Left ventricle myocardium inferior (tissue), 1 donor: Measurements from ENCODE around the gene SLC19A2. TPM values are rescaled to one million over a fixed set of nuclear protein-coding genes. Genes with fewer than 3 reads are reported as not detected.
"Not testable (repeated sequence)": the region's sequence is repeated elsewhere in the genome, so short reads cannot be mapped to it uniquely, and the experiment has no call there.

Source experiments
- DNase-seq: peaks from one replicate; pipeline ENCODE4 v3.0.0-alpha.2; 2020
- H3K27ac ChIP-seq: fragments of 200-600 bp; replicated peaks from 2 replicates; pipeline ENCODE4 v1.8.0; 2021
- H3K27me3 ChIP-seq: fragments of 200-600 bp; 2 replicates; pipeline ENCODE4 v1.8.0; 2021; ENCODE audit warnings: low read depth
- H3K36me3 ChIP-seq: fragments of 200-600 bp; 2 replicates; pipeline ENCODE4 v1.8.0; 2021
- H3K4me1 ChIP-seq: fragments of 200-600 bp; 2 replicates; pipeline ENCODE4 v1.8.0; 2021
- H3K4me3 ChIP-seq: fragments of 200-600 bp; 2 replicates; pipeline ENCODE4 v1.8.0; 2021; ENCODE audit warnings: mild to moderate bottlenecking, moderate library complexity
- H3K9me3 ChIP-seq: fragments of 200-600 bp; replicated peaks from 2 replicates; pipeline ENCODE4 v1.8.0; 2021
- intact Hi-C: fragments of 100-400 bp; cut with micrococcal nuclease; formaldehyde crosslinking; loops from one replicate; pipeline ENCODE4 v1.11.0; 2022
- long read RNA-seq: library from polyadenylated mRNA; unstranded; transcript quantifications from one replicate; pipeline ENCODE4 v2.0.0, GENCODE V29; 2021
- total RNA-seq: library from RNA; stranded (reverse); fragmentation: NEBNext Ultra II Directional; extraction: Animal tissue kit (Norgen Biotek cat#: 25700); gene quantifications from one replicate; pipeline ENCODE4 v1.2.1, GENCODE V29; 2021
- TF ChIP-seq, protein P1 (sequence below): fragments of 200-600 bp; IDR thresholded peaks from 2 replicates; pipeline ENCODE4 v1.8.0; 2021; ENCODE audit warnings: antibody characterized with exemption, mild to moderate bottlenecking, borderline replicate concordance
- donor health status: DM: no; HTN: yes; CAD: no; lungs with severe emphysema.

SLC19A2 gene, protein sequence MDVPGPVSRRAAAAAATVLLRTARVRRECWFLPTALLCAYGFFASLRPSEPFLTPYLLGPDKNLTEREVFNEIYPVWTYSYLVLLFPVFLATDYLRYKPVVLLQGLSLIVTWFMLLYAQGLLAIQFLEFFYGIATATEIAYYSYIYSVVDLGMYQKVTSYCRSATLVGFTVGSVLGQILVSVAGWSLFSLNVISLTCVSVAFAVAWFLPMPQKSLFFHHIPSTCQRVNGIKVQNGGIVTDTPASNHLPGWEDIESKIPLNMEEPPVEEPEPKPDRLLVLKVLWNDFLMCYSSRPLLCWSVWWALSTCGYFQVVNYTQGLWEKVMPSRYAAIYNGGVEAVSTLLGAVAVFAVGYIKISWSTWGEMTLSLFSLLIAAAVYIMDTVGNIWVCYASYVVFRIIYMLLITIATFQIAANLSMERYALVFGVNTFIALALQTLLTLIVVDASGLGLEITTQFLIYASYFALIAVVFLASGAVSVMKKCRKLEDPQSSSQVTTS
- 16.6 TPM for total RNA-seq
- long read RNA-seq, transcript SLC19A2-201 (6 exons, 3,671 nt): major isoform, 37 of 45 reads
- long read RNA-seq, partial matches to known transcripts: 5 of 45 reads
- long read RNA-seq, other reads (novel, unspliced or antisense): 3 of 45 reads

DNA sequence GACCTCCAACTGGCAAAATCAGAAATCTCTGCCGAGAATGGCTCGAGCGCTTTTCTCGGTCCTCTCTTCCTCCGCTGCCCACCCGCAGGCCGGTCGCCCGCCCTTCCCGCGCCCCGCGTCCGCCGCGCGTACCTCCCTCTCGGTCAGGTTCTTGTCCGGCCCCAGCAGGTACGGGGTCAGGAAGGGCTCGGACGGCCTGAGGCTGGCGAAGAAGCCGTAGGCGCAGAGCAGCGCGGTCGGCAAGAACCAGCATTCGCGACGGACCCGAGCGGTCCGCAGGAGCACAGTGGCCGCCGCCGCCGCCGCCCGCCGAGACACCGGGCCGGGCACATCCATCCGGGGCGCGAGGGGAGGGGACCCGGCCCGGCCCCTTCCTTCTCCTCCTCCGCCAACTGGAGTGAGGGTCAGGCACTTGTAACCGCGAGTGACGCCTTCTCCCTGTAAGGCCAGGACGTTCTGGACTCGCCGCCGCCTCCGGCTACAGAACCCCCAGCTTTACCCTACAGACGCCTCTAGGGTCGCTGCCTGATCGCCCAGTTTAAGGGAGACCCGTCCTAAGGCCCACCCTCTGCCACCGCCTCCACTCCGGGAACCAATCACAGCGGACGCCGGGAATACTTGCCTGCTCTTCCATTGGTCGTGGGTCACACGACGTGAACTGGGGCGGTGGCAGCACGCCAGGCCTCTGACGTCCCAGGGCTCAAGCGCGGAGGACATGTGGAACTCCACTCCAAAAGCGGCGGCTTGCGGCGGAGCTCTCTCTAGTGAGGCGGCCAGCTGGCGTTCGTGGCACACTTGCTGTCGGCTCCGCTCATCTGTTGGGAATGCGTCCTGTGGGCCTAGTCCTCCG, at the start of gene SLC19A2:
Gene SLC19A2 (minus strand): TSS at position 514 of the 850 bp plus-strand sequence. CDS start 178 bp downstream, at position 336.
- Histone ChIP-seq H3K4me1 (peaks cover 69% of the 10 kb centered on the region), H3K4me3 (peak within 1 kb of the TSS; percentile 84), H3K36me3 (no peaks in the 10 kb centered on the region), H3K9me3 (no peaks in the 10 kb centered on the region), H3K27ac (peak within 1 kb of the TSS; percentile 97), H3K27me3 (no peaks in the 10 kb centered on the region)
- intact Hi-C loops: no loop called here
- TF ChIP-seq, protein P1, sequence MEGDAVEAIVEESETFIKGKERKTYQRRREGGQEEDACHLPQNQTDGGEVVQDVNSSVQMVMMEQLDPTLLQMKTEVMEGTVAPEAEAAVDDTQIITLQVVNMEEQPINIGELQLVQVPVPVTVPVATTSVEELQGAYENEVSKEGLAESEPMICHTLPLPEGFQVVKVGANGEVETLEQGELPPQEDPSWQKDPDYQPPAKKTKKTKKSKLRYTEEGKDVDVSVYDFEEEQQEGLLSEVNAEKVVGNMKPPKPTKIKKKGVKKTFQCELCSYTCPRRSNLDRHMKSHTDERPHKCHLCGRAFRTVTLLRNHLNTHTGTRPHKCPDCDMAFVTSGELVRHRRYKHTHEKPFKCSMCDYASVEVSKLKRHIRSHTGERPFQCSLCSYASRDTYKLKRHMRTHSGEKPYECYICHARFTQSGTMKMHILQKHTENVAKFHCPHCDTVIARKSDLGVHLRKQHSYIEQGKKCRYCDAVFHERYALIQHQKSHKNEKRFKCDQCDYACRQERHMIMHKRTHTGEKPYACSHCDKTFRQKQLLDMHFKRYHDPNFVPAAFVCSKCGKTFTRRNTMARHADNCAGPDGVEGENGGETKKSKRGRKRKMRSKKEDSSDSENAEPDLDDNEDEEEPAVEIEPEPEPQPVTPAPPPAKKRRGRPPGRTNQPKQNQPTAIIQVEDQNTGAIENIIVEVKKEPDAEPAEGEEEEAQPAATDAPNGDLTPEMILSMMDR: peak; percentile 55
- peak; percentile 100 for DNase-seq

DNA sequence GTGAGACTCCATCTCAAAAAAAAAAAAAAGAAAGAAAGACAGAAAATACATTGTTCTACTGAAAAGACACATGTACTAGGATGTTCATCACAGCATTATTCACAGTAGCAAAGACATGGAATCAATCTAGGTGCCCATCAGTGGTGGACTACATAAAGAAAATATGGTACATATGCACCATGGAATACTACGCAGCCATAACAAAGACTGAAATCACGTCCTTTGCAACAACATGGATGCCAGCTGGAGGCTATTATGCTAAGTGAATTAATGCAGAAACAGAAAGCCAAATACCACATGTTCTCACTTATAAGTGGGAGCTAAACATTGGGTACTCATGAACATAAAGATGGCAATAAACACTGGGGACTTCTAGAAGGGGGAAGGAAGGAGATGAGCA, 48.9 kb upstream of the SLC19A2 start:
- Histone ChIP-seq H3K36me3 (no peaks in the 10 kb centered on the region), H3K4me3 (no peak overlapping the region), H3K27me3 (no peaks in the 10 kb centered on the region), H3K9me3 (no peaks in the 10 kb centered on the region), H3K27ac (no peak overlapping the region), H3K4me1 (no peaks in the 10 kb centered on the region)
- TF ChIP-seq, protein P1: no peak
- intact Hi-C loops: no loop called here
- no peak for DNase-seq

DNA sequence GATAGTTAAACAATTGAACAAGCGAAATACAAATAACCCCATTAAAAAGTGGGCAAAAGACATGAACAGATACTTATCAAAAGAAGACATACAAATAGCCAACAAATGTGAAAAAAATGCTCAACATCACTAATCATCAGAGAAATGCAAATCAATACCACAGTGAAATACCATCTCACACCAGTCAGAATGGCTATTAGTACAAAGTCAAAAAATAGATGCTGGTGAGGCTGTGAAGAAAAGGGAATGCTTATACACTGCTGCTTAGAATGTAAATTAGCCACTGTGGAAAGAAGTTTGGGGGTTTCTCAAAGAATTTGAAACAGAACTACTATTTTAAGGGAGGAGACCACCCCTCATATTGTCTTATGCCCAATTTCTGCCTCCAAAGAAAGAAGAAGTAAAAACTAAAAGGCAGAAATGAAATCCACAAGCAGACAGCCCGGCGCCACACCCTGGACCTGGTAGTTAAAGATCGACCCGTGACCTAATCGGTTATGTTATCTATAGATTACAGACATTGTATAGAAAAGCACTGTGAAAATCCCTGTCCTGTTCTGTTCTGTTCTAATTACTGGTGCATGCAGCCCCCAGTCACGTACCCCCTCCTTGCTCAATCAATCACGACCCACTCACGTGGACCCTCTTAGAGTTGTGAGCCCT, 47.9 kb upstream of the SLC19A2 start:
- H3K27me3 ChIP-seq, H3K36me3 ChIP-seq, intact Hi-C loops: not testable (repeated sequence)

DNA sequence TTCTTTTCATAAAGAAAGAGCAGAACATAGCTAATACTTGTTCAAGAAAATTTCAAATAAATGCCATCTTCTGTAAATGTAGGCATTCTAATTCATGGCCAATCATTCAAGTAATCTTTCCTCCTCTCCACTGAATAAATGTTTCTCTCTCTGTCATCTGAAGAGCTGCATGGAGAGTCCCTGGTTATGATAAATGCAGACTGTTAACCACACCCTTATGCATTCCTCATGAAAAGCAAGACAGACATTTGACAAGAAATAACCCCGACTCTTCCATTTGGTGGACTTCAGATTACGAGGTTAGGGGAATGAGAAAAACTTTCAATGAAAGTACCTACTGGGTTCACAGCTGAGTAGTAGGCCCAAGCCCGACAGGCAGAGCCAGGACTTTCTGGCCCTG, 44.7 kb upstream of the SLC19A2 start:
- Histone ChIP-seq H3K36me3 (no peaks in the 10 kb centered on the region), H3K4me1 (peaks cover 5% of the 10 kb centered on the region), H3K27ac (no peak overlapping the region), H3K4me3 (no peak overlapping the region), H3K27me3 (no peaks in the 10 kb centered on the region), H3K9me3 (no peaks in the 10 kb centered on the region)
- intact Hi-C loops: no loop called here
- TF ChIP-seq, protein P1: no peak
- DNase-seq: no peak

More for the DNA sequence above, 47.9 kb upstream of the SLC19A2 start:
- not testable (repeated sequence) for DNase-seq, H3K27ac ChIP-seq, H3K4me1 ChIP-seq, H3K4me3 ChIP-seq, H3K9me3 ChIP-seq

DNA sequence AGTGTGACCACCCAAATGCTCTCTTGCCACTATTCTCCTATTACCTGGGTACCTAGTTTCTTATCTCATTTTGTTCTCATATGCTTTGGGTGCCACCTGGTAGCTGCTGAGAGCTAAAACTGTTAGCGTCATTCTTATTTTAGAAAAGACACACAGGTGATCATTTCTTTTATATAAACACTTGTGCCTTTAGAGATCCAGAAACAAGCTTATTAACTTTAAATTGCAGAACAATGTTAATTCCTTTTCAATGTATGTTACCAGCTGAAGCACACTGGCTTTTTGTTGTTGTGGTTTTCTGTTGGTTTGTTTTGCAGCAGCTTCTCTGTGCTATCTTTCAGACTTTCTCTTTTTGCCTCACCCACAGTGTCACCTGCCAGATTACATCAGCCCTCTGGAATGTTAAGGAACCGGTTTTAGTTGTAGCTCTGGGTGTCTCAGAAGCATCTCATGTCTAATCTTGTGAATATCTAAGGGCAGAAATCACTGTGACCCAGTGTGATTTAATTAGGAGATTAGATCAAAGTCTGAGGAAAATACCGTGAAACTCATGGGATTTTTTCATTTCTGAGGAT, 43.4 kb upstream of the SLC19A2 start:
- no peak overlapping the region for H3K27ac ChIP-seq

More for the DNA sequence above, 43.4 kb upstream of the SLC19A2 start:
- no peak overlapping the region for H3K4me3 ChIP-seq
- H3K27me3 ChIP-seq: no peaks in the 10 kb centered on the region
- TF ChIP-seq, protein P1: no peak
- no peaks in the 10 kb centered on the region for H3K9me3 ChIP-seq
- intact Hi-C loops: loop anchor here (10.0 kb wide), 1 partner anchor 54 kb away; no protein-coding TSS in a partner anchor
- no peak for DNase-seq
- H3K4me1 ChIP-seq: peaks cover 5% of the 10 kb centered on the region
- H3K36me3 ChIP-seq: no peaks in the 10 kb centered on the region
